Stomach (tissue), 4 donors: ENCODE measurements around the gene MYH16.

Source experiments
- EP300 ChIP-seq: sonication (generic); formaldehyde crosslinking; IDR thresholded peaks from one replicate; pipeline ENCODE4 v1.6.1; 2017; ENCODE audit warnings: antibody characterized with exemption
- POLR2A ChIP-seq, 4 donors: fragments of 450-650 bp; IDR thresholded peaks; one replicate each; pipeline ENCODE4 v1.6.1; 2016; ENCODE audit warnings: antibody characterized with exemption in 4 of 4, control low read depth in 2 of 4, mild to moderate bottlenecking in 1 of 4, moderate library complexity in 1 of 4
- POLR2AphosphoS5 ChIP-seq, 3 donors: sonication (generic); formaldehyde crosslinking; IDR thresholded peaks; one replicate each; pipeline ENCODE4 v1.6.1; 2016; ENCODE audit warnings: antibody characterized with exemption in 3 of 3
- TF ChIP-seq, protein P1 (sequence below), 7 experiments: fragments of 450-650 bp in 4 of 7; fragments of 200-600 bp in 3 of 7; sonication (generic) in 3 of 7; IDR thresholded peaks; one replicate each; pipeline ENCODE4 v1.5.1; 2016 to 2019; ENCODE audit warnings: antibody characterized with exemption in 7 of 7, control low read depth in 2 of 7, mild to moderate bottlenecking in 1 of 7

DNA sequence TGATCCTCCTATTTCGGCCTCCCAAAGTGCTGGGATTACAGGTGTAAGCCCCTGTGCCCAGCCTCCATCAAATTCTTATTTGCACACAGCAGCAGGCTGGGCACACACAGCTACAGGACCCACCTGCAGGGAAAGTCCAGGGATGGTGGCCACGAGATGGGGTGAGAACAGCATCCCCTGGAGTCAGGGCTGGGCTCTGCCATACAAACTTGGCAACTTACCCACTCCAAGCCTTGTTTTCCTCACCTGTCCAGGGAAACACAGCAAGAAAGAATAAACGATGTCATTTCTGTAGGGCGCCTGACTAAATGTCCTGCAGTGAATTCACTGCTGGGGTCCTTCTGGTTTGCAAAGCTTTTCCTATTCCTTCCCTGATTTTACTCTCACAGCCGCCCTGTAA, 5.5 kb downstream of the MYH16 start:
- TF ChIP-seq, protein P1, sequence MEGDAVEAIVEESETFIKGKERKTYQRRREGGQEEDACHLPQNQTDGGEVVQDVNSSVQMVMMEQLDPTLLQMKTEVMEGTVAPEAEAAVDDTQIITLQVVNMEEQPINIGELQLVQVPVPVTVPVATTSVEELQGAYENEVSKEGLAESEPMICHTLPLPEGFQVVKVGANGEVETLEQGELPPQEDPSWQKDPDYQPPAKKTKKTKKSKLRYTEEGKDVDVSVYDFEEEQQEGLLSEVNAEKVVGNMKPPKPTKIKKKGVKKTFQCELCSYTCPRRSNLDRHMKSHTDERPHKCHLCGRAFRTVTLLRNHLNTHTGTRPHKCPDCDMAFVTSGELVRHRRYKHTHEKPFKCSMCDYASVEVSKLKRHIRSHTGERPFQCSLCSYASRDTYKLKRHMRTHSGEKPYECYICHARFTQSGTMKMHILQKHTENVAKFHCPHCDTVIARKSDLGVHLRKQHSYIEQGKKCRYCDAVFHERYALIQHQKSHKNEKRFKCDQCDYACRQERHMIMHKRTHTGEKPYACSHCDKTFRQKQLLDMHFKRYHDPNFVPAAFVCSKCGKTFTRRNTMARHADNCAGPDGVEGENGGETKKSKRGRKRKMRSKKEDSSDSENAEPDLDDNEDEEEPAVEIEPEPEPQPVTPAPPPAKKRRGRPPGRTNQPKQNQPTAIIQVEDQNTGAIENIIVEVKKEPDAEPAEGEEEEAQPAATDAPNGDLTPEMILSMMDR (IDR thresholded peaks at IDR 0.05): no peak
- TF ChIP-seq POLR2AphosphoS5 (IDR thresholded peaks at IDR 0.05) (no peak), EP300 (no peak), POLR2A (IDR thresholded peaks at IDR 0.05) (no peak)
